SK-N-SH (cell line): ENCODE results near the gene KIF1A. TPM values are rescaled to one million over a fixed set of nuclear protein-coding genes. Genes with fewer than 3 reads are reported as not detected.

ENCODE experiments used
- CTCF ChIA-PET: fragments of 300-600, 350-600 bp; formaldehyde crosslinking; extraction: SDS; loops from one replicate; lab custom pipeline; 2021; lab: Yijun Ruan, JAX
- POLR2A ChIA-PET: fragments of 350-600 bp; sonication (Branson Sonifier 250); formaldehyde crosslinking; extraction: SDS; loops from one replicate; lab custom pipeline; 2020; ENCODE audit warnings: antibody characterized with exemption, inconsistent platforms; lab: Yijun Ruan, JAX
- DNase-seq: peaks from one replicate; pipeline ENCODE4 v3.0.0; 2012
- H2AFZ ChIP-seq: fragments of 200-600 bp; sonication (generic); 2 replicates; pipeline ENCODE4 v1.8.1; 2016; ENCODE audit warnings: antibody characterized with exemption, mild to moderate bottlenecking, low read depth
- H3F3A ChIP-seq: fragments of 200-600 bp; sonication (generic); replicated peaks from 2 replicates; pipeline ENCODE3; 2016; ENCODE audit warnings: antibody characterized with exemption, mild to moderate bottlenecking; ENCODE audit not compliant: insufficient read depth
- H3K27ac ChIP-seq, 2 experiments: fragments of 200-500 bp in 1 of 2; fragments of 200-600 bp in 1 of 2; sonication (Bioruptor generic) in 1 of 2; sonication (generic), shearing (Covaris generic) in 1 of 2; 2 replicates each; pipeline versions ENCODE4 v1.5.1 to v1.6.1; 2014 to 2016; ENCODE audit warnings: low read depth in 2 of 2, inconsistent platforms in 1 of 2, low read length in 1 of 2, mild to moderate bottlenecking in 1 of 2, mixed read lengths in 1 of 2
- H3K27me3 ChIP-seq: fragments of 200-600 bp; sonication (generic), shearing (Covaris generic); 2 replicates; pipeline ENCODE4 v1.6.1; 2016; ENCODE audit warnings: mixed run types; ENCODE audit not compliant: insufficient read depth
- H3K36me3 ChIP-seq, 2 experiments: fragments of 200-500 bp in 1 of 2; fragments of 200-600 bp in 1 of 2; sonication (Bioruptor generic) in 1 of 2; sonication (generic) in 1 of 2; replicated peaks in 1 of 2; 2 replicates each; pipeline versions ENCODE3 to v1.5.1; 2014 to 2016; ENCODE audit warnings: low read length in 1 of 2, mild to moderate bottlenecking in 1 of 2; ENCODE audit not compliant: insufficient read depth in 2 of 2, control insufficient read depth in 1 of 2
- H3K4me1 ChIP-seq, 2 experiments: fragments of 200-500 bp in 1 of 2; fragments of 200-600 bp in 1 of 2; sonication (Bioruptor generic) in 1 of 2; sonication (generic), shearing (Covaris generic) in 1 of 2; 2 replicates each; pipeline versions ENCODE4 v1.5.1 to v1.6.1; 2014 to 2016; ENCODE audit warnings: low read depth in 1 of 2, low read length in 1 of 2, mixed run types in 1 of 2; ENCODE audit not compliant: insufficient read depth in 2 of 2, control insufficient read depth in 1 of 2
- H3K4me2 ChIP-seq: fragments of 200-600 bp; sonication (generic), shearing (Covaris generic); 2 replicates; pipeline ENCODE4 v1.6.1; 2017; ENCODE audit warnings: mixed run types
- H3K4me3 ChIP-seq, 2 experiments: fragments of 200-500 bp in 1 of 2; fragments of 200-600 bp in 1 of 2; sonication (Bioruptor generic) in 1 of 2; sonication (generic), shearing (Covaris generic) in 1 of 2; 2 replicates each; pipeline versions ENCODE4 v1.5.1 to v1.8.1; 2014 to 2016; ENCODE audit warnings: low read depth in 2 of 2, inconsistent platforms in 1 of 2, low read length in 1 of 2, mild to moderate bottlenecking in 1 of 2, mixed read lengths in 1 of 2, moderate library complexity in 1 of 2
- H3K79me2 ChIP-seq: fragments of 200-600 bp; sonication (generic); 2 replicates; pipeline ENCODE4 v1.8.1; 2017; ENCODE audit warnings: mild to moderate bottlenecking; ENCODE audit not compliant: insufficient read depth
- H3K9ac ChIP-seq: fragments of 200-600 bp; sonication (generic); 2 replicates; pipeline ENCODE4 v1.6.1; 2017; ENCODE audit warnings: mixed run types
- H3K9me2 ChIP-seq: fragments of 200-600 bp; sonication (generic); 2 replicates; pipeline ENCODE4 v1.6.1; 2017; ENCODE audit warnings: mixed run types
- H3K9me3 ChIP-seq: fragments of 200-600 bp; sonication (generic); 2 replicates; pipeline ENCODE4 v1.6.1; 2017; ENCODE audit warnings: mixed run types, mild to moderate bottlenecking, moderate library complexity
- H4K20me1 ChIP-seq: fragments of 200-600 bp; sonication (generic); 2 replicates; pipeline ENCODE4 v1.6.1; 2017; ENCODE audit warnings: mild to moderate bottlenecking, mixed run types; ENCODE audit not compliant: insufficient read depth
- ELF1 ChIP-seq: IDR thresholded peaks from 2 replicates; pipeline ENCODE4 v1.4.0; 2012
- EZH2phosphoT487 ChIP-seq: fragments of 200-600 bp; sonication (generic); IDR thresholded peaks from 2 replicates; pipeline ENCODE4 v1.6.1; 2017; ENCODE audit warnings: low read depth, mixed run types, mild to moderate bottlenecking, antibody characterized with exemption, moderate library complexity, borderline replicate concordance
- FOXM1 ChIP-seq: IDR thresholded peaks from 2 replicates; pipeline ENCODE4 v1.4.0; 2012; ENCODE audit warnings: low read depth, mild to moderate bottlenecking
- IRF3 ChIP-seq: fragments of 150-350 bp; IDR thresholded peaks from 2 replicates; pipeline ENCODE4 v1.6.1; 2016; ENCODE audit warnings: mild to moderate bottlenecking, low read depth, low read length
- MAX ChIP-seq: IDR thresholded peaks from 2 replicates; pipeline ENCODE4 v1.4.0; 2012; ENCODE audit warnings: low read depth
- MEF2A ChIP-seq: IDR thresholded peaks from 2 replicates; pipeline ENCODE4 v1.4.0; 2012; ENCODE audit warnings: low read depth, borderline replicate concordance
- MXI1 ChIP-seq: IDR thresholded peaks from 2 replicates; pipeline ENCODE4 v1.6.1; 2012; ENCODE audit warnings: mild to moderate bottlenecking, low read depth, low read length, improper control_type of control experiment
- RAD21 ChIP-seq: IDR thresholded peaks from 2 replicates; pipeline ENCODE4 v1.6.1; 2012; ENCODE audit warnings: mild to moderate bottlenecking, low read length
- RCOR1 ChIP-seq: fragments of 150-350 bp; IDR thresholded peaks from 2 replicates; pipeline ENCODE4 v1.6.1; 2017; ENCODE audit warnings: antibody characterized with exemption, low read length
- REST ChIP-seq: IDR thresholded peaks from 2 replicates; pipeline ENCODE4 v1.6.1; 2012; ENCODE audit warnings: mild to moderate bottlenecking, low read depth, low read length, moderate library complexity
- RFX5 ChIP-seq: IDR thresholded peaks from 2 replicates; pipeline ENCODE4 v1.6.1; 2012; ENCODE audit warnings: mild to moderate bottlenecking, improper control_type of control experiment, low read length
- RXRA ChIP-seq: IDR thresholded peaks from 2 replicates; pipeline ENCODE4 v1.4.0; 2012; ENCODE audit warnings: low read depth, mild to moderate bottlenecking, borderline replicate concordance
- SIN3A ChIP-seq: IDR thresholded peaks from 2 replicates; pipeline ENCODE4 v1.6.1; 2012; ENCODE audit warnings: low read depth, mild to moderate bottlenecking, low read length, moderate library complexity, borderline replicate concordance
- TEAD4 ChIP-seq: IDR thresholded peaks from 2 replicates; pipeline ENCODE4 v1.4.0; 2012; ENCODE audit warnings: mild to moderate bottlenecking, borderline replicate concordance; ENCODE audit not compliant: insufficient read depth
- USF1 ChIP-seq: IDR thresholded peaks from 2 replicates; pipeline ENCODE4 v1.4.0; 2012; ENCODE audit warnings: low read depth, borderline replicate concordance
- USF2 ChIP-seq: fragments of 150-350 bp; IDR thresholded peaks from 2 replicates; pipeline ENCODE4 v1.6.1; 2017; ENCODE audit warnings: antibody characterized with exemption, low read length, low read depth, borderline replicate concordance
- ZBTB33 ChIP-seq: IDR thresholded peaks from 2 replicates; pipeline ENCODE4 v1.4.0; 2012; ENCODE audit warnings: low read depth, borderline replicate concordance
- WGBS: methylation state at CpG from one replicate; pipeline ENCODE4 v1.1.6; 2017; ENCODE audit warnings: low lambda C conversion rate; 5-methylcytosine and 5-hydroxymethylcytosine counted together
- polyA plus RNA-seq, 3 experiments: library from polyadenylated mRNA; depleted of rRNA; stranded (reverse); fragments of >200 nt; gene quantifications; 2 replicates each; pipeline ENCODE4 v1.2.3, GENCODE V29; 2012

KIF1A gene
- polyA plus RNA-seq, 1 of the 3 experiments (the other 2 are of a cell fraction) = 0.21 TPM

- CTCF ChIA-PET = interaction anchor here (0.9 to 2.9 kb wide), 3 partner anchors 10 to 115 kb away, joined by 3 to 9 read pairs (median 8); no protein-coding TSS in a partner anchor
- H3K79me2 ChIP-seq = no peaks in the 10 kb centered on the region
- TF ChIP-seq EZH2phosphoT487 (no peak), RCOR1 (no peak), ELF1 (no peak), MAX (no peak), MXI1 (no peak), ZBTB33 (no peak), RAD21 (no peak), SIN3A (no peak), MEF2A (no peak), USF1 (no peak), RFX5 (no peak), TEAD4 (no peak), RXRA (no peak)
These were observed 94.3 kb downstream of the KIF1A start for GRCh38 chr2:240725671-240726070.

GRCh38 chr2:240725266-240725665 is 94.8 kb downstream of the KIF1A start:
- Histone ChIP-seq H2AFZ (no peak overlapping the region), H3F3A (no peaks in the 10 kb centered on the region), H3K27ac (no peak overlapping the region), H3K36me3 (no peaks in the 10 kb centered on the region), H3K9me2 (no peaks in the 10 kb centered on the region), H3K4me3 (no peak overlapping the region), H4K20me1 (no peaks in the 10 kb centered on the region), H3K4me1 (peaks cover 0 to 26% of the 10 kb centered on the region in 2 experiments; a peak in 1 of 4 replicates), H3K79me2 (no peaks in the 10 kb centered on the region), H3K9me3 (no peaks in the 10 kb centered on the region), H3K9ac (no peak overlapping the region), H3K4me2 (no peak overlapping the region), H3K27me3 (no peaks in the 10 kb centered on the region)
- no peak for DNase-seq
- POLR2A ChIA-PET = no interaction called here
- WGBS = 84% methylated on average over 6 of the region's 12 CpGs
- CTCF ChIA-PET = interaction anchor here (0.9 to 2.9 kb wide), 3 partner anchors 10 to 115 kb away, joined by 3 to 9 read pairs (median 8); no protein-coding TSS in a partner anchor
- no peak for TF ChIP-seq USF1
- no peak for TF ChIP-seq REST
- TF ChIP-seq IRF3 = no peak
- no peak for TF ChIP-seq USF2
- no peak for TF ChIP-seq ELF1
- no peak for TF ChIP-seq TEAD4
- TF ChIP-seq FOXM1 = no peak
- no peak for TF ChIP-seq MXI1

More at GRCh38 chr2:240725671-240726070, 94.3 kb downstream of the KIF1A start:
- Histone ChIP-seq H3K27ac (no peak overlapping the region), H3K9me3 (no peaks in the 10 kb centered on the region), H3K4me2 (no peak overlapping the region), H3K36me3 (no peaks in the 10 kb centered on the region), H3K4me3 (no peak overlapping the region), H3K27me3 (no peaks in the 10 kb centered on the region), H3K9me2 (no peaks in the 10 kb centered on the region), H4K20me1 (no peaks in the 10 kb centered on the region), H2AFZ (no peak overlapping the region), H3F3A (no peaks in the 10 kb centered on the region), H3K9ac (no peak overlapping the region), H3K4me1 (peaks cover 0 to 29% of the 10 kb centered on the region in 2 experiments; a peak in 1 of 4 replicates)
- 67% methylated on average over 6 of the region's 7 CpGs for WGBS
- POLR2A ChIA-PET = no interaction called here
- DNase-seq = no peak
